ENCODE data around the gene ZNF256. TPM values are rescaled to one million over a fixed set of nuclear protein-coding genes. Genes with fewer than 3 reads are reported as not detected.

Gene ZNF256
- total and polyA plus RNA-seq, 4 donors = 0.53 to 4.4 (median 1.1) TPM

DNA sequence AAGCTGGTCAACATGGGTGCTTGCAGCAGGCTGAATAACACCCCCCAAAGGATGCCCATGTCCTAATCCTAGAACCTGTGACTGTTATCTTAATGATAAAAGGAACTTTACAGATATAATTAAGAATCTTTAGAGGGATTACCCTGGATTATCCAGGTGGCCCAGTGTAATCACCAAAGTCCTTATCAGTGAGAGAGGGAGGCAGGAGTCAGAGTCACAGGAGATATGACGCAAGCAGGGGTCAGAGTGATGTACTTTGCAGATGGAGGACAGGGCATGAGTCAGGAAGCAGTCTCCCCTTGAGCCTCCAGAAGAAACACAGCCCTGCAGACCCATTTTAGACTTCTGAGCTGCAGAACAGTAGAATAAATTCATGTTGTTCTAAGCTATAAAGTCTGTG is 45.3 kb upstream of the ZNF256 start:
- H3K9me3 ChIP-seq (ENCODE audit: control insufficient read depth in 4 of 4, low read length in 3 of 4) = peaks cover 54 to 88% (median 69%) of the 10 kb centered on the region in 4 donors
- peak overlapping the region in 2 of 3 donors; percentile 52 to 65 for H3K4me3 ChIP-seq (ENCODE audit: low read depth in 1 of 3, low read length in 3 of 3)
- no peak overlapping the region for H3K27ac ChIP-seq (ENCODE audit: low read depth in 1 of 2, low read length in 2 of 2)
- no peak for DNase-seq (ENCODE audit: low spot score)
- no peaks in the 10 kb centered on the region for H3K27me3 ChIP-seq (ENCODE audit: control insufficient read depth in 4 of 4, insufficient read depth in 4 of 4, low read length in 3 of 4)
- peaks cover 13 to 74% (median 66%) of the 10 kb centered on the region in 4 donors for H3K36me3 ChIP-seq (ENCODE audit: control insufficient read depth in 4 of 4, insufficient read depth in 3 of 4, low read depth in 1 of 4, low read length in 3 of 4)
- TF ChIP-seq MAX (IDR thresholded peaks at IDR 0.05) = no peak
- no peak for TF ChIP-seq EGR1 (IDR thresholded peaks at IDR 0.05; ENCODE audit: low read depth in 2 of 2)
- no peak for TF ChIP-seq HNF4G (IDR thresholded peaks at IDR 0.05)
- TF ChIP-seq, protein P1, sequence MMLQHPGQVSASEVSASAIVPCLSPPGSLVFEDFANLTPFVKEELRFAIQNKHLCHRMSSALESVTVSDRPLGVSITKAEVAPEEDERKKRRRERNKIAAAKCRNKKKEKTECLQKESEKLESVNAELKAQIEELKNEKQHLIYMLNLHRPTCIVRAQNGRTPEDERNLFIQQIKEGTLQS (IDR thresholded peaks at IDR 0.05) = no peak
- no peak overlapping the region for H3K9ac ChIP-seq (ENCODE audit: low read depth in 1 of 2, low read length in 2 of 2)
- H3K4me1 ChIP-seq (ENCODE audit: control insufficient read depth in 4 of 4, insufficient read depth in 4 of 4, low read length in 3 of 4) = no peaks in the 10 kb centered on the region
- WGBS = 49% methylated on average over 1 of the region's 1 CpG

DNA sequence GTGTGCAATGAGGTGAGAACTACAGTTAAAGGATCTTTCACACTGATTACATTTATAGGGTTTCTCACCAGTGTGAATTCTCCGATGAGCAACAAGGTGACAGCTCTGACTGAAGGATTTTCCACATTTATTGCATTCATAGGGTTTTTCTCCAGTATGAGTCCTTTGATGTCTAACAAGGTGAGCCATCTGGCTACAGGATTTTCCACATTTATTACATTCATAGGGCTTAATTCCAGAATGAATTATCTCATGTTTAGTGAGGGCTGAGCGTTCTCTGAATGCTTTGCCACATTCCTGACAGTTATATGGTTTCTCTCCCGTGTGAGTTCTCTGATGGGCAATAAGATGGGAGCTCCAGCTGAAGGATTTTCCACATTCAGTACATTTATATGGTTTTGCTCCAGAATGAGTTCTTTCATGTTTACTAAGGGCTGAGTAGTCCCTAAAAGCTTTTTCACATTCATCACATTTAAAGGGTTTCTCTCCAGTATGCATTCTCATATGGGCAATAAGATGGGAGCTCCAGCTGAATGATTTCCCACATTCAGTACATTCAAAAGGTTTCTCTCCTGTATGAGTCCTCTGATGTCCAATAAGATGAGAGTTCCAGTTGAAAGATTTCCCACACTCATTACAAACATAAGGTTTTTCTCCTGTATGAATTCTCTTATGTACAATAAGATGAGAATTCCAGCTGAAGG is 31.2 kb upstream of the ZNF256 start:
- 97% methylated on average over 3 of the region's 3 CpGs for WGBS
- no peak for DNase-seq (ENCODE audit: low spot score)
- H3K9ac ChIP-seq (ENCODE audit: low read depth in 1 of 2, low read length in 2 of 2) = no peak overlapping the region
- H3K4me3 ChIP-seq (ENCODE audit: low read depth in 1 of 3, low read length in 3 of 3) = peak overlapping the region in 2 of 3 donors; percentile 36 to 63
- no peaks in the 10 kb centered on the region for H3K4me1 ChIP-seq (ENCODE audit: control insufficient read depth in 4 of 4, insufficient read depth in 4 of 4, low read length in 3 of 4)
- TF ChIP-seq EGR1 (IDR thresholded peaks at IDR 0.05; ENCODE audit: low read depth in 2 of 2) (no peak), REST (IDR thresholded peaks at IDR 0.05) (no peak), FOXA1 (IDR thresholded peaks at IDR 0.05) (no peak), RAD21 (IDR thresholded peaks at IDR 0.05) (no peak), GABPA (IDR thresholded peaks at IDR 0.05 in 1 of 2, conservative IDR thresholded peaks at IDR 0.05 in 1 of 2) (no peak), YY1 (IDR thresholded peaks at IDR 0.05) (no peak), CTCF (IDR thresholded peaks at IDR 0.05; ENCODE audit: low read depth, low read length, missing input control) (no peak), FOXA2 (IDR thresholded peaks at IDR 0.05) (no peak), HNF4A (conservative IDR thresholded peaks at IDR 0.05) (no peak), MAX (IDR thresholded peaks at IDR 0.05) (no peak), NR2F2 (IDR thresholded peaks at IDR 0.05) (no peak), TAF1 (conservative IDR thresholded peaks at IDR 0.05) (no peak), SP1 (IDR thresholded peaks at IDR 0.05) (no peak), JUND (IDR thresholded peaks at IDR 0.05) (no peak), HNF4G (IDR thresholded peaks at IDR 0.05) (no peak), RXRA (IDR thresholded peaks at IDR 0.05) (no peak)
- TF ChIP-seq, protein P1 (IDR thresholded peaks at IDR 0.05) = no peak
- TF ChIP-seq, protein P2, sequence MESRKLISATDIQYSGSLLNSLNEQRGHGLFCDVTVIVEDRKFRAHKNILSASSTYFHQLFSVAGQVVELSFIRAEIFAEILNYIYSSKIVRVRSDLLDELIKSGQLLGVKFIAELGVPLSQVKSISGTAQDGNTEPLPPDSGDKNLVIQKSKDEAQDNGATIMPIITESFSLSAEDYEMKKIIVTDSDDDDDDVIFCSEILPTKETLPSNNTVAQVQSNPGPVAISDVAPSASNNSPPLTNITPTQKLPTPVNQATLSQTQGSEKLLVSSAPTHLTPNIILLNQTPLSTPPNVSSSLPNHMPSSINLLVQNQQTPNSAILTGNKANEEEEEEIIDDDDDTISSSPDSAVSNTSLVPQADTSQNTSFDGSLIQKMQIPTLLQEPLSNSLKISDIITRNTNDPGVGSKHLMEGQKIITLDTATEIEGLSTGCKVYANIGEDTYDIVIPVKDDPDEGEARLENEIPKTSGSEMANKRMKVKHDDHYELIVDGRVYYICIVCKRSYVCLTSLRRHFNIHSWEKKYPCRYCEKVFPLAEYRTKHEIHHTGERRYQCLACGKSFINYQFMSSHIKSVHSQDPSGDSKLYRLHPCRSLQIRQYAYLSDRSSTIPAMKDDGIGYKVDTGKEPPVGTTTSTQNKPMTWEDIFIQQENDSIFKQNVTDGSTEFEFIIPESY (IDR thresholded peaks at IDR 0.05) = no peak
- peaks cover 21 to 64% (median 58%) of the 10 kb centered on the region in 4 donors for H3K36me3 ChIP-seq (ENCODE audit: control insufficient read depth in 4 of 4, insufficient read depth in 3 of 4, low read depth in 1 of 4, low read length in 3 of 4)
- H3K9me3 ChIP-seq (ENCODE audit: control insufficient read depth in 4 of 4, low read length in 3 of 4) = peaks cover 64 to 95% (median 88%) of the 10 kb centered on the region in 4 donors
- no peaks in the 10 kb centered on the region for H3K27me3 ChIP-seq (ENCODE audit: control insufficient read depth in 4 of 4, insufficient read depth in 4 of 4, low read length in 3 of 4)
- no peak overlapping the region for H3K27ac ChIP-seq (ENCODE audit: low read depth in 1 of 2, low read length in 2 of 2)

Measured in liver (tissue), 9 donors.